Ovary (tissue), 9 donors: Measurements from ENCODE around the gene CDC26. TPM values are rescaled to one million over a fixed set of nuclear protein-coding genes. Genes with fewer than 3 reads are reported as not detected.
"Not testable (repeated sequence)": the region's sequence is repeated elsewhere in the genome, so short reads cannot be mapped to it uniquely, and the experiment has no call there.

Experiments
- DNase-seq, 5 donors: peaks; one replicate each; pipeline ENCODE4 v3.0.0-alpha.2; 2019 to 2020
- H3K27ac ChIP-seq, 2 donors: fragments of 200-600 bp; one replicate each; pipeline versions ENCODE4 v1.5.1 to v1.8.0; 2019 to 2022
- H3K27me3 ChIP-seq: fragments of 200-600 bp; one replicate; pipeline ENCODE4 v1.8.0; 2022
- H3K36me3 ChIP-seq: fragments of 200-600 bp; sonication (generic); one replicate; pipeline ENCODE4 v1.5.1; 2019
- H3K4me1 ChIP-seq: one replicate; pipeline ENCODE4 v1.8.1; 2013; ENCODE audit warnings: mild to moderate bottlenecking, moderate library complexity; ENCODE audit not compliant: insufficient read depth
- H3K4me3 ChIP-seq: fragments of 200-600 bp; sonication (generic); one replicate; pipeline ENCODE4 v1.5.1; 2017
- H3K9me3 ChIP-seq, 2 donors: fragments of 200-600 bp in 1 of 2; sonication (generic) in 1 of 2; one replicate each; pipeline versions ENCODE4 v1.5.1 to v1.8.1; 2013 to 2019; ENCODE audit warnings: mild to moderate bottlenecking in 1 of 2, moderate library complexity in 1 of 2
- CTCF ChIP-seq, 3 donors: fragments of 450-650 bp in 2 of 3; fragments of 200-600 bp in 1 of 3; IDR thresholded peaks; one replicate each; pipeline versions ENCODE4 v1.5.1 to v1.8.0; 2016 to 2022; ENCODE audit warnings: antibody characterized with exemption in 3 of 3, mild to moderate bottlenecking in 1 of 3
- EP300 ChIP-seq: sonication (generic); formaldehyde crosslinking; IDR thresholded peaks from one replicate; pipeline ENCODE4 v1.6.1; 2017; ENCODE audit warnings: antibody characterized with exemption
- POLR2A ChIP-seq: fragments of 450-650 bp; IDR thresholded peaks from one replicate; pipeline ENCODE4 v1.6.1; 2017; ENCODE audit warnings: antibody characterized with exemption, mild to moderate bottlenecking, moderate library complexity
- WGBS, 3 donors: extraction: QIAGEN DNeasy Blood & Tissue Kit in 1 of 3; methylation state at CpG; one replicate each; pipeline versions ENCODE4 v1.1.5 to v1.1.7; 2013 to 2017; 5-methylcytosine and 5-hydroxymethylcytosine counted together
- intact Hi-C, 4 donors: fragments of 100-400 bp; cut with DNase I; formaldehyde crosslinking; loops; one replicate each; pipeline versions ENCODE4 v1.11.0 to v1.15.1; 2022 to 2023
- polyA plus RNA-seq, 2 donors: library from polyadenylated mRNA; stranded (reverse); fragments of 200-250 nt in 1 of 2; fragments of 350-450 nt in 1 of 2; fragmentation: Illumina TruSeq in 1 of 2; extraction: RNeasy Lipid Tissue Mini Kit (QIAGEN cat#74804) in 1 of 2; gene quantifications; one replicate each; pipeline ENCODE4 v1.2.3, GENCODE V29; 2013 to 2014
- total RNA-seq, 7 donors: library from RNA; depleted of rRNA in 2 of 7; stranded (reverse); fragments of >200 nt in 2 of 7; fragmentation: NEBNext Ultra II Directional in 3 of 7; extraction: Animal tissue kit (Norgen Biotek cat#: 25700) in 3 of 7; gene quantifications; one replicate each; pipeline versions ENCODE4 v1.1.0 to v1.2.4, GENCODE V29; 2016 to 2023
- donor health status: DM: no; HTN: no; CAD: no; lungs with moderate emphysema.
- donor health status: DM: no; HTN: no; CAD: no.
- donor health status: Bipolar disorder and iron deficiency.
- donor health status: DM: yes; HTN: yes; CAD: no.
- donor health status: DM: no; HTN: no; CAD: no.
- donor health status: DM: yes; HTN: yes; CAD: no.

The CDC26 gene
- total and polyA plus RNA-seq, 9 donors = 24.2 to 57.3 (median 27.7) TPM

DNA sequence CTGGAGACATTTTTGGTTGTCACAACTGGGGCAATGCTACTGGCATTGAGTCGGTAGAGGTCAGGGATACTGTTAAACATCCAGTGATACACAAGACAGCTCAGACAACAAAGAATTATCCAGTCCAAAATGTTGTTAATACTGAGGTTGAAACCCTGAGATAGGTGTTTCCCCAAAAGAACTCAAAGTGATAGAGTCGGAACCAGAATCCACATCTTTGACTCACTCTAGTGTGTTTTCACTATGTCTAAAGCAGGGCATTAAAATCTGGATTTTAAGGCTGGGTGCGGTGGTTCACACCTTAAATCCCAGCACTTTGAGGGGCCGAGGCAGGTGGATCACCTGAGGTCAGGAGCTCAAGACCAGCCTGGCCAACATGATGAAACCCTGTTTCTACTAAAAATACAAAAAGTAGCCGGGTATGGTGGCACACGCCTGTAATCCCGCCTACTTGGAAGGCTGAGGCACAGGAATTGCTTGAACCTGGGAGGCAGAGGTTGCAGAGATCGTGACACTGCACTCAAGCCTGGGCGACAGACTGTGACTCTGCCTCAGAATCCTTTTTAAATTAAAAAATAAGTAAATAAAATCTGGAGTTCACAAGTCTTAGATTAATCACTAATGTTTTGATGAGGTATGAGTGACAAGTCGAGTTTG, 37.0 kb downstream of the CDC26 start:
- 91 to 94% (median 93%) methylated on average over 10 of the region's 10 CpGs for WGBS, 3 donors
- Histone ChIP-seq H3K27ac (no peak overlapping the region), H3K4me1 (no peaks in the 10 kb centered on the region), H3K27me3 (no peaks in the 10 kb centered on the region), H3K4me3 (no peak overlapping the region), H3K36me3 (no peaks in the 10 kb centered on the region), H3K9me3 (no peaks in the 10 kb centered on the region)
- intact Hi-C loops = no loop called here
- no peak for DNase-seq
- TF ChIP-seq EP300 = no peak
- no peak for TF ChIP-seq POLR2A
- TF ChIP-seq CTCF (IDR thresholded peaks at IDR 0.05) = no peak

DNA sequence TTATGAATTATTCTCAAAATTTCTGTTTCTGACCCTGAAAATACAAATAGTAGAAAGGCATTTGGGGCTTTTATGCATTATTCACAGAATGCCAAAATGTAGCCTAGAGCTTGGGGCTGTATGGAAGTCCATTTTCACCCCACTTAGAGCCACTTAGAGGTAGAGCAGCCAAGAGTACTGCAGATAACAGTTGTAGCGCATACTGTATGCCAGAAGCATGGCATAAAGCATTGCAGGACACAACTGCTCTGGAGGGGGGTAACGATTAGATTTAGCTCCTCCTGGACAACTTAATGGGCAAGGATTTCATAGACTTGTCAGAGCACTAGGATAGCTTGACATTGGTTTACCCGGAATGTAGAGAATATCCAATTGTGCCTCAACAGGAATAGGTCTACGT, 38.3 kb downstream of the CDC26 start:
- Histone ChIP-seq H3K36me3 (no peaks in the 10 kb centered on the region), H3K9me3 (no peaks in the 10 kb centered on the region), H3K27me3 (no peaks in the 10 kb centered on the region), H3K4me1 (peaks cover 1% of the 10 kb centered on the region), H3K4me3 (no peak overlapping the region), H3K27ac (no peak overlapping the region)
- WGBS, 3 donors = 91 to 94% (median 92%) methylated on average over 4 of the region's 4 CpGs
- intact Hi-C loops = no loop called here
- no peak for TF ChIP-seq EP300
- no peak for TF ChIP-seq CTCF (IDR thresholded peaks at IDR 0.05)
- no peak for TF ChIP-seq POLR2A
- DNase-seq = no peak

DNA sequence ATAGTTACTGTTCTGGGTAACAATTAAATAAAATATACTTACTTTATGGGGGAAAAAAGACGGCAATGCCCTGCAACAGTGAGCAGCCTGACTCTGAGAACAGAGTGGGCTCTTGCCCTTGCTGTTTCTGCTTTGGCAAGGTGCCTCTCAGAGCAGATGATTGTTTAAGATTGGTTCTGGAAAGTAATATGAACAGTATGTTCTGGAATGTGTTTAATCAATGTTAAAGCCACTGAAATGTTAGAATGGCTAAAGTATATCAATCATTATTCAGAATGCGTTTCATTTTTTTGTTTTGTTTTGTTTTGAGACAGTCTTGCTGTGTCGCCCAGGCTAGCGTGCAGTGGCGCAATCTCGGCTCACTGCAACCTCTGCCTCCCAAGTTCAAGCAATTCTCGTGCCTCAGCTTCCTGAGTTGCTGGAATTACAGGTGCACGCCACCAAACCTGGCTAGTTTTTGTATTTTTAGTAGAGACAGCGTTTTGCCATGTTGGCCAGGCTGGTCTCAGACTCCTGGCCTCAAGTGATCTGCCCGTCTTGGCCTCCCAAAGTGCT, 39.6 kb downstream of the CDC26 start:
- intact Hi-C loops, H3K4me1 ChIP-seq, H3K9me3 ChIP-seq, H3K27me3 ChIP-seq, H3K27ac ChIP-seq, H3K4me3 ChIP-seq, DNase-seq, H3K36me3 ChIP-seq: not testable (repeated sequence)
- WGBS, 3 donors = 86 to 96% (median 89%) methylated on average over 10 of the region's 10 CpGs

DNA sequence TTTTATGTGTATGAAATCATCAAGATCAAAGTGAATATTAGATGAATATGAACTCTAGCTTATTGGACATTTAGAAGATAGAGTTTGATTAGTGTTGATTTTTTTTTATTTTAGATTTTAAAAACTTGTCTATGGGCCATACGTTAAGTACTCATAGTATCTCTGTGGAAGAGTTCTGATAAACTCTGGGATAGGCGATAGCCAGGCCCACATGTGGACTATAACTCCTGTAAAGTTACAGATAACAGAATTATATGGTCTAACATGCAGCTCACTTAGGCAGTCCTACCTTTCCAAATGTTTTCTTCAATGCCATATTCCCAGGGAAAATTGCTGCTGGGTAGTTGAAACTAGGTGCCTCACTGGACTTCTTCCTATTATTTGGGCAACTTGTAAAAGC, 43.7 kb downstream of the CDC26 start:
- Histone ChIP-seq H3K4me3 (no peak overlapping the region), H3K27ac (no peak overlapping the region), H3K9me3 (no peaks in the 10 kb centered on the region), H3K27me3 (no peaks in the 10 kb centered on the region), H3K36me3 (no peaks in the 10 kb centered on the region), H3K4me1 (peaks cover 1% of the 10 kb centered on the region)
- intact Hi-C loops = no loop called here
- TF ChIP-seq EP300 (no peak), CTCF (IDR thresholded peaks at IDR 0.05) (no peak), POLR2A (no peak)
- WGBS, 3 donors = 96 to 98% (median 98%) methylated on average over 2 of the region's 2 CpGs
- no peak for DNase-seq

DNA sequence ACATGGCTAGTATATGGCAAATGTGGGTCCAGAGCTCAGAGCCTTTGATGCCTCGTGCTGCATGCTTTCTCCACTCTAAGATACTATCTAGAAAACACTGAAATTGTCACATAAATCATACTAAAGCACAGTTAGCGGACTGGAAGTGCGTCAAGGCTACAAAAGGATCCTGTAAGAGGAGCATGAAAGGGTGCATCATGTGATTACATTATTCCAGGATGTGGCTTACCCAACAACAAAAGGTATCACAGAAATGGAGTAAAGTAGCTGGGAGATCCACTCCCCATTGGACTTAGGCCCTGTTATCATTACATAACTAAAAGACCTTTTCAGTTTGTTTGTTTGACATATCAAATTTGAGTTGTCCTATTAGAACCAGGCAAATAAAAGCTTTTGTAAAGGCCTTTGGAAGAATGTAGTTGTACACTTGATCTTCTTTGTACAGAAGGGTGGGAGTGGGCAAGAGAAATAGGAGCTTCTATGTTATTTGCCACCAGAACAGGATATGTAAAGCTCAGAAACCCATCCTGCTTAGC, 47.2 kb downstream of the CDC26 start:
- Histone ChIP-seq H3K4me1 (peaks cover under 1% of the 10 kb centered on the region), H3K27me3 (no peaks in the 10 kb centered on the region), H3K36me3 (no peaks in the 10 kb centered on the region), H3K4me3 (no peak overlapping the region), H3K9me3 (no peaks in the 10 kb centered on the region), H3K27ac (no peak overlapping the region)
- WGBS, 3 donors = 71 to 74% (median 73%) methylated on average over 3 of the region's 3 CpGs
- intact Hi-C loops = no loop called here
- TF ChIP-seq CTCF (IDR thresholded peaks at IDR 0.05) (no peak), EP300 (no peak), POLR2A (no peak)
- DNase-seq = no peak
